ENCODE measurements around the gene TAF5.
"Not testable (repeated sequence)": the region's sequence is repeated elsewhere in the genome, so short reads cannot be mapped to it uniquely, and the experiment has no call there.

TAF5 gene

DNA sequence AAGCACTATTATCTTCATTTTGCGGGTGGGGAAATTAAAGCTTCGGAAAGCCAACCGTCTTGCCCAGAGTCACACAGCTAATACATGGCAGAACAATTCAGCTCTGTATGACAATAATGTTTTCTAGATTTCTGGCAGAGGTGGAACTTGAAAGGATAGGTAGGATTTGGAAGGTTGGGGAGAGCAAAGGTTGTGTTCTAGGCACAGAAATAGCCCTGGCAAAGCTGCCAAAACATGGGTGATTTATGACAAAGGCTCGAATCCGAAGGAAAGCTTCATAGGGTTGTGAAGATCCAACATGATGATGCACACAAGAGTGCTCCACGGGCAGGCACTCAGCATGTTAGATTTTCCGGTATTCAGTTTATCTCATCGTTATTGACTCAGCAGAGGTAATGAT lies 47.8 kb downstream of the TAF5 start:
- DNase-seq = no peak

DNA sequence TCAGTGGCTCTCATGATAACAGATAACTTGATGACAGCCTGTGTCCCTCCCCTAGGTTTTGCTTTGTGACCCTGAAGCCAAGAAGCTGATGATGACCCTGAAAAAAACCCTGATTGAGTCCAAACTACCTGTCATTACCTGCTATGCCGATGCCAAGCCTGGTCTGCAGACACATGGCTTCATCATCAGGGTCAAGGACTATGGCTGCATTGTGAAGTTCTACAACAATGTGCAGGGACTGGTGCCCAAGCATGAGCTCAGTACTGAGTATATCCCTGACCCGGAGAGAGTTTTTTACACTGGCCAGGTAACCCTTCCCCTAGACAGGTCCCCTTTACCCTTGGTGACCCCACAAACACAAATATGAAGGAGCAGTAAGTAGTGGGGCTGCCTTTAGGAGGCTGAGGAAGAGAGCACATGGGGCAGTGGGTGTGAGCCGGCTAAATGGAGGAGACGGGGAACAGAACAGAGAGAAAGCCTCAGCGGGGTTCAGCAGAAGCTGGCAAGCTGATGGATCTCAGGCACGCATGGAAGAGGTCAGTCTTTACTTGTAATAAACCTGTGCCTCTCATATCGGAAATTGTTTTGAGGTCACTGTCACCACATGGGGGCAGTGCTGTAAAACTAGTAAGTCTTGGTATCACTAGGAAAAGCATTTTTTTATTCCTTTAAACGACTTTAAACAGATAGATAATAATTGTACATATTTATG lies 48.8 kb downstream of the TAF5 start:
- DNase-seq = no peak

DNA sequence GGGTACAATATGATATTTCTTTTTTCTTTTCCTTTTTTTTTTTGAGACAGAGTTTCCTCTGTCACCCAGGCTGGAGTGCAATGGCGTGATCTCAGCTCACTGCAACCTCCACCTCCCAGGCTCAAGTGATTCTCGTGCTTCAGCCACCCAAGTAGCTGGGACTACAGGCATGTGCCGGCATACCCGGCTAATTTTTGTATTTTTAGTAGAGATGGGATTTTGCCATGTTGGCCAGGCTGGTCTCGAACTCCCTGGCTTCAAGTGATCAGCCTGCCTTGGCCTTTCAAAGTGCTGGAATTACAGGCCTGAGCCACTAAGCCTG lies 49.3 kb downstream of the TAF5 start:
- not testable (repeated sequence) for DNase-seq

DNA sequence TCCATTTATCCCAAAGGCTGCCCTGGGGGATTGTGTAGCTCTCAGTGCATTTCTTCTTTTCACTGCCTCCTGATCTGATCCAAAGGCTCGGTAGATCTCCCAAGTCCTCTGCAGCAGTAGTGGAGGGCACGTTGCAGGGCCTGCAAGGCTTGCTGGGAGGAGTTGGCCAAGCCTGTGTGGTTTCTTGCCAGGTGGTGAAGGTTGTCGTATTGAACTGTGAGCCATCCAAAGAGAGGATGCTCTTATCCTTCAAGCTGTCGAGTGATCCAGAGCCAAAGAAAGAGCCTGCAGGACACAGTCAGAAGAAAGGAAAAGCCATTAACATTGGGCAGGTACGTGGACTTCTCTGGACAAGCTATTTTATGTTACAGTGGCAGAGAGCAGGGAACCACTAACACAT lies 49.8 kb downstream of the TAF5 start:
- no peak for DNase-seq

DNA sequence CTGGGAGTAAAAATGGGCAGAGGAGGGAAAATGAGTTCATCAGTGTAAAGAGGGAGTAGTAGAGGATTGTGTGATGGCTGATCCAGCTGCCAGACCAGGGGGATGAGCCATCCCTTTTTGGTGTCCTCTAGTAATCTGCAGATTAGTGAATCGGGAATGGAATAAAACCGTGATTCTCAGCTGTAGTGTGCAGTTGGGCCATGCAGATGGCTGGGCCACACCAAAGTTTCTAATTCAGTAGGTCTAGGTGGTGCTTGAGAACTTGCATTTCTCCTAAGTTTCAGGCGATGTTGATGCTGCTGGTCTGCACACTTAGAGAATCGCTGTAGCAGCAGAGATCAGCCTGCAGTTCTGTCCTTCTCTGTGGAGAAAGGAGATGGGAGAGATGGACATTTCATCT lies 51.3 kb downstream of the TAF5 start:
- no peak for DNase-seq

- no peak for DNase-seq
Observed at GRCh38 chr10:103423748-103424147, 56.0 kb downstream of the TAF5 start.

DNA sequence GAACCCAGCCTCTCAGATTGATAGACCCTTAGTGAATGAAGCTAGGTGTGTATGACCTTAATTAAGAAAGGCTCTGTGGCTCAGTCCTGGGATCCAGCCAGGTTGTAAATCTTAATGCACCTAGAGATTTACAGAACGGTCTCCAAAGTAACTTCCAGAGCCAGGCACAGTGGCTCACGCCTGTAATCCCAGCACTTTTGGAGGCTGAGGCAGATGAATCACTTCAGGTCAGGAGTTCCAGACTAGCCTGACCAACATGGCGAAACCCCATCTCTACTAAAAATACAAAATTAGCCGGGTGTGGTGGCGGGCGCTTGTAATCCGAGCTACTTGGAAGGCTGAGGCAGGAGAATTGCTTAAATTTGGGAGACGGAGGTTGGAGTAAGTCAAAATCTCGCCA lies 60.1 kb downstream of the TAF5 start:
- DNase-seq = no peak

DNA sequence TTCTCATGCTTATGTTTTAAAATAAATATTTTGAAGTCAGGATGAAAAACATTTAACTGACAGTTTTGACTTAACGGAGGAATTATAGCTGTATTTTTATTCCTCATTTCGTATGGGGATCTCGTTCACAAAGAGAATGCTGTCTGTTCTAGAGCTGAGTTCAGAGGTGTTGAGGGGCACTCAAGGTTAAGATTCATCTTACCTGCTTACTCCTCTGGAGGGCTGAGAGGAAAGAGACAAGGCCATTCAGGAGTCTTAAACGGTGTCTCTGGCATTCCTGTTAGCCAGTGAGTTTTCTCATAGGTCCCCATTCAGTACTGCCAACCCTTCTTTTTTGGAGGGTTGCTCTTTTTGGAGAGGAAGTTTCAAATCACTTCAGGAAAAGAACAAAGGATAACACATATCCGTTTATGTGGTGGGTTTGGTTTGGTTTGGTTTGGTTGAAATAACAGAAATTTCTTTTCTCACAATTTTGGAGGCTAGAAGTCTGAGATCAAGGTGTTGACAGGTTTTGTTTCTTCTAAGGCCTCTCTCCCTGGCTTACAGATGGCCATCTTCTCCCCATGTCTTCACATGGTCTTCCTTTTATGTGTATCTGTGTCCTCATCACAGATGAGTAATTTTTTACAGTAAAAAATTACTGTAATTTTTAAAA lies 61.3 kb downstream of the TAF5 start:
- DNase-seq = no peak

GRCh38 chr10:103429647-103430046 lies 61.9 kb downstream of the TAF5 start:
- no peak for DNase-seq

DNA sequence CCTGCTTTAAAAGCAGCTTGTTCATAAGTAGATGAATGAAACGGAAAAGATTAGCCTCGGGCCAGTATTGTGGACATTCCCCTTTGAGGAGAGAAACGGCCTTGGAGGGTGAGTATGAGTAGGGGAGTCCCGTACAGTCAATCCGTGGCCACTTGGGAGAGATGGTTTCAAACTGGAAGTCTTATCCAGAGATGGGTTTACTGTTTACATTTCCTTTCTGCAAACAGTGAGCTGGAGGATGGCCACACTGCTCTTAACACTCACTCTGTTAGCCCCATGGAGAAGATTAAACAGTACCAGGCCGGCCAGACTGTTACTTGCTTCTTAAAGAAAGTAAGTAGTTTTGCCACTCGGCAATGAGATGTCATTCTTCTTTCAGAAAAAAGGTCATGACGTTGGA lies 64.1 kb downstream of the TAF5 start:
- DNase-seq = no peak

- no peak for DNase-seq
Observed at GRCh38 chr10:103433858-103434257, 66.1 kb downstream of the TAF5 start.

All from NCI-H1417 treated with DMSO at 0.1 percent for 48 hours (cell line).